ENCODE measurements around the gene SERINC5. TPM values are rescaled to one million over a fixed set of nuclear protein-coding genes. Genes with fewer than 3 reads are reported as not detected.

The SERINC5 gene
- total RNA-seq, 3 donors from 2014 or later (not counting 1 experiment from before 2014, with no cell fraction given), result 6.8 to 18.9 (median 14.5) TPM

- H3K27ac ChIP-seq (ENCODE audit: low read length), result no peak overlapping the region
- Mint-ChIP-seq H3K36me3 (no peaks in the 10 kb centered on the region), H3K4me3 (no peak overlapping the region), H3K9me3 (no peaks in the 10 kb centered on the region), H3K27ac (no peak overlapping the region), H3K27me3 (ENCODE audit: low read depth in 2 of 2) (no peaks in the 10 kb centered on the region), H3K4me1 (peaks cover 35 to 42% of the 10 kb centered on the region in 2 donors)
- WGBS (ENCODE audit: insufficient coverage), result 64% methylated on average over 7 of the region's 7 CpGs
- no peak for ATAC-seq
- TF ChIP-seq, protein P1, sequence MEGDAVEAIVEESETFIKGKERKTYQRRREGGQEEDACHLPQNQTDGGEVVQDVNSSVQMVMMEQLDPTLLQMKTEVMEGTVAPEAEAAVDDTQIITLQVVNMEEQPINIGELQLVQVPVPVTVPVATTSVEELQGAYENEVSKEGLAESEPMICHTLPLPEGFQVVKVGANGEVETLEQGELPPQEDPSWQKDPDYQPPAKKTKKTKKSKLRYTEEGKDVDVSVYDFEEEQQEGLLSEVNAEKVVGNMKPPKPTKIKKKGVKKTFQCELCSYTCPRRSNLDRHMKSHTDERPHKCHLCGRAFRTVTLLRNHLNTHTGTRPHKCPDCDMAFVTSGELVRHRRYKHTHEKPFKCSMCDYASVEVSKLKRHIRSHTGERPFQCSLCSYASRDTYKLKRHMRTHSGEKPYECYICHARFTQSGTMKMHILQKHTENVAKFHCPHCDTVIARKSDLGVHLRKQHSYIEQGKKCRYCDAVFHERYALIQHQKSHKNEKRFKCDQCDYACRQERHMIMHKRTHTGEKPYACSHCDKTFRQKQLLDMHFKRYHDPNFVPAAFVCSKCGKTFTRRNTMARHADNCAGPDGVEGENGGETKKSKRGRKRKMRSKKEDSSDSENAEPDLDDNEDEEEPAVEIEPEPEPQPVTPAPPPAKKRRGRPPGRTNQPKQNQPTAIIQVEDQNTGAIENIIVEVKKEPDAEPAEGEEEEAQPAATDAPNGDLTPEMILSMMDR (IDR thresholded peaks at IDR 0.05), result no peak
- no peak overlapping the region for H3K4me3 ChIP-seq (ENCODE audit: low read length)
- H3K4me1 ChIP-seq (ENCODE audit: control insufficient read depth, insufficient read depth, low read length), result peaks cover 17% of the 10 kb centered on the region
- no peaks in the 10 kb centered on the region for H3K36me3 ChIP-seq (ENCODE audit: control insufficient read depth, insufficient read depth, low read length)
- intact Hi-C loops (cut with micrococcal nuclease), result no loop called here
- peak in 1 of 2 donors; percentile 60 for DNase-seq
- H3K27me3 ChIP-seq (ENCODE audit: control insufficient read depth, insufficient read depth, low read length), result no peaks in the 10 kb centered on the region
- H3K9me3 ChIP-seq (ENCODE audit: control insufficient read depth, insufficient read depth, low read length), result no peaks in the 10 kb centered on the region
These were observed 72.9 kb downstream of the SERINC5 start for GRCh38 chr5:80182809-80183580.

DNA sequence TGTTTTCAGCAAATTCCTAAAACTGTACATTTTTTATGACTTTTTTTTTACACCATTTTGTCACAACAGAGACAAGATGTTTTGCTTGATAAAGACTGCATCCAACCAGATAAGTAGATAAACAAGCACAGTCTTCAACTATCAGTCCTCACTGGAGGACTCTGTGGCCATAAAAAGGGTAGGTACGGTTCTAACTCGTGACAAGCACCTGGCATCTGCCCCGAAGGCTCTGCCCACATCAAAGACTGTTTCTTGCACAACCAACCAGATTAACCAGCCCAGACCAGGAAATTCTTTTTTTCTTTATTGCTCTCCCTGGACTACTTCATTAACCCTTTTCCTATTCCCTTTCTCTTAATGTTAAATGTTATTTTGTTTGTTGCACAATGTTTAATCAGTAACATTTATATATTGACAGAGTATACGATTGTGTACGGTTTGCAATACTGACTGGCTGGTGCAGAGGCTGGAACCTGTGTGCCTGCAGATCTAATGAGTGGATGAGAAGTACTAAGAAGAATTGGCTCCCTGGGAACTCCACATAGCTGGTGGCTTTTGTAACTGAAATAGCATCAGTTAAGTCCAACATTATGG lies 74.1 kb downstream of the SERINC5 start:
- Mint-ChIP-seq H3K27me3 (ENCODE audit: low read depth in 2 of 2) (no peaks in the 10 kb centered on the region), H3K27ac (no peak overlapping the region), H3K36me3 (no peaks in the 10 kb centered on the region), H3K4me1 (peaks cover 34 to 42% of the 10 kb centered on the region in 2 donors), H3K4me3 (no peak overlapping the region), H3K9me3 (no peaks in the 10 kb centered on the region)
- H3K4me3 ChIP-seq (ENCODE audit: low read length), result no peak overlapping the region
- peak in 1 of 3 donors; percentile 48 for ATAC-seq
- peaks cover 17% of the 10 kb centered on the region for H3K4me1 ChIP-seq (ENCODE audit: control insufficient read depth, insufficient read depth, low read length)
- peak in 1 of 2 donors; percentile 85 for DNase-seq
- H3K9me3 ChIP-seq (ENCODE audit: control insufficient read depth, insufficient read depth, low read length), result no peaks in the 10 kb centered on the region
- intact Hi-C loops (cut with micrococcal nuclease), result no loop called here
- WGBS (ENCODE audit: insufficient coverage), result 16% methylated on average over 5 of the region's 5 CpGs
- TF ChIP-seq, protein P1 (IDR thresholded peaks at IDR 0.05), result no peak
- no peaks in the 10 kb centered on the region for H3K27me3 ChIP-seq (ENCODE audit: control insufficient read depth, insufficient read depth, low read length)
- H3K27ac ChIP-seq (ENCODE audit: low read length), result no peak overlapping the region
- no peaks in the 10 kb centered on the region for H3K36me3 ChIP-seq (ENCODE audit: control insufficient read depth, insufficient read depth, low read length)

DNA sequence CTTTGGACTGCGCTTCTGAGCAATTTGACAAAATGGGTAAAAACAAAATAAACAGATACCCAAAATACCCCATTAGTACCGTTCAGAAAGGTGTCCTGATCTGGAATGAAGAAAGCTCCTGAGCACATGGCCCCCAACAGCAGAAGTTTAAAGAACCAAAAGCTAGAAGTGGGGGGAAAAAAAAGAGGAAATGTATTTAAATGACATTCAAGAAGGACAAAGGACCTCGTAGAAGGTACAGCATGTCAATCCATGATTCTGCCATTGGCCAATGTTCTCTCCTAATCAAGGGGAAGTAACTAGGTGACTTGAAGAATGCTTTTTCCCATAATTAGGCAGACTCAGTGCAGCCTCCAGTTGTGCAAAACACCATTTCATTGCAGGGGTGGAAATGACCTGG lies 78.6 kb downstream of the SERINC5 start:
- no peaks in the 10 kb centered on the region for H3K36me3 Mint-ChIP-seq

More for the DNA sequence above, 78.6 kb downstream of the SERINC5 start:
- peaks cover 15% of the 10 kb centered on the region for H3K4me1 ChIP-seq (ENCODE audit: control insufficient read depth, insufficient read depth, low read length)
- intact Hi-C loops (cut with micrococcal nuclease), result no loop called here
- TF ChIP-seq, protein P1 (IDR thresholded peaks at IDR 0.05), result no peak
- no peak overlapping the region for H3K4me3 ChIP-seq (ENCODE audit: low read length)
- H3K9me3 ChIP-seq (ENCODE audit: control insufficient read depth, insufficient read depth, low read length), result no peaks in the 10 kb centered on the region
- ATAC-seq (no peak), DNase-seq (no peak)
- Mint-ChIP-seq H3K4me1 (peaks cover 29% of the 10 kb centered on the region in 2 donors), H3K27me3 (ENCODE audit: low read depth in 2 of 2) (no peaks in the 10 kb centered on the region), H3K9me3 (no peaks in the 10 kb centered on the region), H3K4me3 (no peak overlapping the region), H3K27ac (no peak overlapping the region)
- peaks cover 2% of the 10 kb centered on the region for H3K36me3 ChIP-seq (ENCODE audit: control insufficient read depth, insufficient read depth, low read length)
- no peaks in the 10 kb centered on the region for H3K27me3 ChIP-seq (ENCODE audit: control insufficient read depth, insufficient read depth, low read length)
- H3K27ac ChIP-seq (ENCODE audit: low read length), result no peak overlapping the region
- WGBS (ENCODE audit: insufficient coverage), result 100% methylated on average over 3 of the region's 3 CpGs
